LNCaP clone FGC (cell line): ENCODE data around the gene TRAF1.
A peak's percentile ranks its signal among the peaks of the same experiment; 100 is the strongest.

Experiments used
- DNase-seq: peaks from one replicate; pipeline ENCODE4 v3.0.0-alpha.2; 2011; ENCODE audit warnings: low read depth
- H3K4me3 ChIP-seq: 2 replicates; pipeline ENCODE4 v1.5.1; 2011; ENCODE audit warnings: mild to moderate bottlenecking, low read depth, low read length, control low read depth
- TF ChIP-seq, protein P1 (sequence below): IDR thresholded peaks from 2 replicates; pipeline ENCODE4 v1.5.1; 2012; ENCODE audit warnings: mild to moderate bottlenecking; ENCODE audit not compliant: control insufficient read depth, insufficient read depth; ENCODE audit errors: extremely low read depth

The TRAF1 gene

DNA sequence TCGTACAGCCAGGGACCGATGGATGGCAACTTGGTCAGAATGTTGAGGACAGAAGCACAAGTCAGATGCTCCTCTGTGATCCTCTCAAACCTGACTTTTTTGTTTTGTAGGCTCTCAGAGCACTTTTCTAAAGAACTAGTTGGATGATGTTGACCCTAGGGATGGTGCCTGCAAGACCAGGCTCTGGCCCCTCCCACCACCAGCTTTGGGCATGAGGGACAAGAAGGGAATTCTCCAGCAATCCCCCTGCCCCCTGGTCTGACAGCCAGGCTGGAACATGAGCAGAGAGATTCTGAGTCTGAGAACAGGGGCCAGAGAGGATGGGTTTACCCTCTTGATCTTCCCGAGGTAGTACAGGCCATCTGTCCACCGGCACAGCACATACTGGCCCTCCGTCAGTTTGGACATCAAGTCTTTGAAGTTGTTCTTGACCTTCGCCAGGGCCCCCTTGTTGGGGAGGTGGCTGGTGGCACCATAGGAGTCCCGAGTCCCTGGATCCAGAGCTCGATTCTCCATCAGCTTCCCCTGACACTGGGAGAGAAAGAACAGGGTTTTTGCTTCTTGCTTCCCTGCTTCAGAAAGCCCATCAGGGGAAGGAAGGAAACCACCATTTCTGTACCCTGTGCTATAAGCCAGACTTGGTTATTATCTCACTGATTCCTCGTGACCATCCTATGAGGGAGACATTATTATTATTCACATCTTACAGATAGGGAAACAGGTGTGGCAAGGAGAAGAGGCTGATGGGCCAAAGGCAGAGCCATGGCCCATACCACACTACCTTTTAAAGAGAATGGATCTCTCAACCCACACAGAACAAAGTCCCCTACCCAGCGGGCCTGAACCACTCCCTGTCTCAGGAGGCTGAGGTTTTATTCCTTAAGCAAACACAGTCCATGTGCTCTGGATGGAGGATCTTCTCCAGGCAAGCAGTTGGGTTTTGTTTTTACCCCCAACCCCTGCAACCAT lies 52.1 kb downstream of the TRAF1 start:
- DNase-seq, result no peak
- TF ChIP-seq, protein P1, sequence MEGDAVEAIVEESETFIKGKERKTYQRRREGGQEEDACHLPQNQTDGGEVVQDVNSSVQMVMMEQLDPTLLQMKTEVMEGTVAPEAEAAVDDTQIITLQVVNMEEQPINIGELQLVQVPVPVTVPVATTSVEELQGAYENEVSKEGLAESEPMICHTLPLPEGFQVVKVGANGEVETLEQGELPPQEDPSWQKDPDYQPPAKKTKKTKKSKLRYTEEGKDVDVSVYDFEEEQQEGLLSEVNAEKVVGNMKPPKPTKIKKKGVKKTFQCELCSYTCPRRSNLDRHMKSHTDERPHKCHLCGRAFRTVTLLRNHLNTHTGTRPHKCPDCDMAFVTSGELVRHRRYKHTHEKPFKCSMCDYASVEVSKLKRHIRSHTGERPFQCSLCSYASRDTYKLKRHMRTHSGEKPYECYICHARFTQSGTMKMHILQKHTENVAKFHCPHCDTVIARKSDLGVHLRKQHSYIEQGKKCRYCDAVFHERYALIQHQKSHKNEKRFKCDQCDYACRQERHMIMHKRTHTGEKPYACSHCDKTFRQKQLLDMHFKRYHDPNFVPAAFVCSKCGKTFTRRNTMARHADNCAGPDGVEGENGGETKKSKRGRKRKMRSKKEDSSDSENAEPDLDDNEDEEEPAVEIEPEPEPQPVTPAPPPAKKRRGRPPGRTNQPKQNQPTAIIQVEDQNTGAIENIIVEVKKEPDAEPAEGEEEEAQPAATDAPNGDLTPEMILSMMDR, result no peak
- no peak overlapping the region for H3K4me3 ChIP-seq

DNA sequence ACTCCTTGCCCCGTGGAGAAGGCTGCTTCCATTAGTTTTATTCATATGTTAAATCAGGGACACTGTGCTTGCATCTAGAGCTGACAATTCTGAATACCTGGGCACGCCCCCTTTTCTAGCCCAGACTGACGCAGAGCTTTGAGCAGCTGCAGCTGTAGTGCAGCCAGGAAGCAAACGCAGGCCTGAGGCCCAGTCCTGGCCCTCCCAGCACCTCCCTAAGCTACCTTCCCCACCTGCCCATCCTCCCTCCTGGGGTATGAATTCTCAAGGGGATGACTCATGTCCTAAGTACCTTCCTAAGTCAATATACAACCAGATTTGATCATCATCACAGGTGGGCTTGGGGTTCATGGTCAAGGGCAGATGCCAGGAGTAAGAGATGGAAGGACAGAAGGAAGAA lies 53.1 kb downstream of the TRAF1 start:
- DNase-seq, result no peak
- TF ChIP-seq, protein P1, result no peak
- no peak overlapping the region for H3K4me3 ChIP-seq

DNA sequence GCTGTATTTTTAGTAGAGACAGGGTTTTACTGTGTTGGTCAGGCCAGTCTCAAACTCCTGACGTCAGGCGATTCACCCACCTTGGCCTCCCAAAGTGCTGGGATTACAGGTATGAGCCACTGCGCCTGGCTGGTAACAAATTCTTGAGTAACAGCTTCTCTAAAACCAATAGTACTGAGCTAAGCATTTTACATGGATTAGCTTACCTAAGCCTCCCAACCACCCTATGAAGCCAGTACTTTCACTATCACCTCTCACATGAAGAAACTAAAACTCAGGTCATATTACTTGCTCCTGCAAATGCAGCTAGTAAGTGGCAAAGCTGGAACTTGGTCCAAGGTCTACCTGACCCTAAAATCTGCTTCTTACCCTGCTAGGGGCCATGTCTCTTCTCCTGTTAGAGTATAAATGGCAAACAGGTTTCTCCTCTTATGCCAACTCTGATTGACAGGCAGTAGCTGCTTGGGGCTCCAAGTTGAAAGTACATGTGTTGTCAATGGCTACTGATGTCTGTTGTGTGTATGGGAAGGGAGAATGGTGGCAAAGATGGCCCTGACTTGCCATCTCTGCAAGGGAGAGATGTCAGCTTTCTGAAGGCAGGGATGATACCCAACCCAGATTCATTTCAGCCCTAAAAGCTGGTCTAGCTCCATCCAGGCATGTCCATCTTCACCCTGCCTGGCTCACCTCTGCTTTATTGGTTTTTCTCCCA lies 53.6 kb downstream of the TRAF1 start:
- no peak for DNase-seq
- no peak overlapping the region for H3K4me3 ChIP-seq
- TF ChIP-seq, protein P1, result no peak

DNA sequence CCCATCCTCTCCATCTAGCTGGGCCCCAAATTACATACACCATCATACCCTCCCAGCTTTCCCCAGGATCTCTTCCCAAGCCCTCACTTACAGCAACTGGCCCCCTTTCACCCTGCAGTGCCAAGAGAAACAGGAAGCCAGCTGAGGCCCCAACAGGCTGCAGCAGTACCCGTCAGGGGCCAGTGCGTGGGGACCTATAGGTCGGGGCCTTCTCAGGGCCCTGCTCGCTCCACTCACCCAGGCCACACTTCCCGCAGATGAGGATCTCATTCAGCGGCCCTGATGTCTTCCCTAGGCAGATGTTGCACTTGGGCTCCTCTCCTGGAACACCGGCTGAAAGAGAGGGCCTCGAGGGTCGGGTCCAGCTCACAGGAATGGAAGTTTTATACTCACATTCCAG lies 56.4 kb downstream of the TRAF1 start:
- TF ChIP-seq, protein P1, result no peak
- no peak for DNase-seq
- no peak overlapping the region for H3K4me3 ChIP-seq

DNA sequence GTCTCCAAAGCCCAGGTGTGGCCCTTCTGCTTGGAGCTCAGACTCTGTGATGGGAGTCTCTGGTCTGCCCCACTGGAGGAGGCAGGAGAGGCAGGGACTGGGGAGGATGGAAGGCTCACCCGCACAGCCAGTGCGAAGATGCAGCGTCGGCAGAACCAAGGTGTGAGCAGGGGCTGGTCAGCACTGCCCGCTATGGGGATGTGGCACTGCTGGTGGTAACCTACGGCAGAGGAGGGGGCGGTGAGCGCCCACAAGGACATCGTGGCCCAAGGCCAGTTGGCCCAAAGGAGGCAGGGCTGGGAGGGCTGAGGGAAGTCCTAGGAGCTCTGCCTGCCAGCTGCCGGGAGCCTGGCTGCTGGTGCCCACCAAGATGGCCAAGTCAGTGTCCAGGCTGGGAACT lies 56.9 kb downstream of the TRAF1 start:
- no peak for DNase-seq
- TF ChIP-seq, protein P1, result no peak
- H3K4me3 ChIP-seq, result no peak overlapping the region

DNA sequence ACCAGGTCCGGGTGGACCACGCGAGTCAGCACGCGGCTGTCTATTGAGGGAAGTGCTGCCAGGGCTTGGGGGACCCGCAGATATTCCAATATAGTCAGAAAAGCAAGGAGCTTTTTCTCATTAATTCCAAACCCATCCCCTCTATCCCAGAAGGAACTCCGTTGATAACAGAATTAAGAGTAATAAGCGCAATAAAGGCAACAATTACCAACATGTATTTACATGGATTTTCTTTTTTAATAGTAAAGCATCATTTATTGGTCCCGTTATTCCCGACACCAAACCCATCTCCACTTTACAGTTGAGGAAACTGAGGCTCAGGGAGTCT lies 57.3 kb downstream of the TRAF1 start:
- peak overlapping the region; percentile 54 for H3K4me3 ChIP-seq
- no peak for DNase-seq
- TF ChIP-seq, protein P1, result no peak
